Measurements from ENCODE around the gene OSBPL1A. TPM values are rescaled to one million over a fixed set of nuclear protein-coding genes. Genes with fewer than 3 reads are reported as not detected.
"Not testable (repeated sequence)": the region's sequence is repeated elsewhere in the genome, so short reads cannot be mapped to it uniquely, and the experiment has no call there.

The OSBPL1A gene
- total RNA-seq, 2 donors from 2014 or later: 2.0 TPM; not detected in 1

- DNase-seq (ENCODE audit: low spot score) (no peak), ATAC-seq (no peak)
- peaks cover 25 to 26% of the 10 kb centered on the region in 2 donors for H3K27me3 Mint-ChIP-seq
- no peaks in the 10 kb centered on the region for H3K36me3 Mint-ChIP-seq
- no peak overlapping the region for H3K4me3 Mint-ChIP-seq
- no peak overlapping the region for H3K27ac Mint-ChIP-seq
- H3K4me1 Mint-ChIP-seq (ENCODE audit: low read depth in 2 of 2): no peaks in the 10 kb centered on the region
- no peaks in the 10 kb centered on the region for H3K9me3 Mint-ChIP-seq
Measured at GRCh38 chr18:24187049-24187448, 210.6 kb downstream of the OSBPL1A start.

- Mint-ChIP-seq H3K27ac (no peak overlapping the region), H3K27me3 (peaks cover 22 to 23% of the 10 kb centered on the region in 2 donors), H3K4me3 (no peak overlapping the region), H3K9me3 (no peaks in the 10 kb centered on the region), H3K36me3 (no peaks in the 10 kb centered on the region), H3K4me1 (ENCODE audit: low read depth in 2 of 2) (no peaks in the 10 kb centered on the region)
- no peak for DNase-seq (ENCODE audit: low spot score)
- ATAC-seq: no peak
Measured at GRCh38 chr18:24185805-24186204, 211.8 kb downstream of the OSBPL1A start.

DNA sequence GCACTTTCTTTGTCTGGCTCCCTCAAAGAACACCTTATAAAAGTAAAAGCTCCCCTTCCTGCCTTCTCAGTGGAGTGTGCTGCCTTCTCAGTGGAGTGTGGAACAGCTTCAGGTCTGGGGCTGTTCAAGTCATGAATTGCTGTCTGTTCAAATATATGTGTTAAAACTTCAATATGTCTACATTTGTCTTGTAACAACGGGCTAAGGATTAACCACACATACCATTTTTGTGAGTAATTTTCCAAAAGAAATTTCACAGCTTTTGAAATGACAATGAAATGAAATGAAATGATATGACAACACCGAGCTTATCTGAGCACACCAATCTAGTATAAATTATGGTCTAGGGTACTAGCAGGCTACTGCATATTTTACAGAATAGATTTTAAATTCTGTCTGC is 215.8 kb downstream of the OSBPL1A start:
- Mint-ChIP-seq H3K36me3 (no peaks in the 10 kb centered on the region), H3K9me3 (no peaks in the 10 kb centered on the region), H3K4me1 (ENCODE audit: low read depth in 2 of 2) (no peaks in the 10 kb centered on the region), H3K4me3 (no peak overlapping the region), H3K27ac (no peak overlapping the region), H3K27me3 (peaks cover 4 to 17% of the 10 kb centered on the region in 2 donors)
- no peak for ATAC-seq
- DNase-seq (ENCODE audit: low spot score): no peak

DNA sequence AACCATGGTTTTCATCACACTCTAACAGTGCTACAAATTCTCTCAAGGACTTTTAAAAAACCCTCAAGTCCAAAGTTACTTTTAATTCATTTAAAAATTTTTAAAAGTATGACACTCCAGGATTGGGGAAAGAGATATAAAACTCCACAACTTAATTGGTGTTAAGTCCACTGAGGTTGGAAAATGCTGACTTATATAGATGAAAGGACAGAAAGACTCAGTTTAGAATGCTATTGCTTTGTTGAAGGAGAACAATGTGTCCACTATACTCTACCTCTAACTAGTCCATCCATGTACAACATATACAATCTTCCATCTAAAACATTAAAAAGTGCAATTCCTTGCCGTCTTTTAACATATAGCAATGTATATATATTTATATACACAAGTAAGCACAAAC is 217.6 kb downstream of the OSBPL1A start:
- no peaks in the 10 kb centered on the region for H3K36me3 Mint-ChIP-seq

DNA sequence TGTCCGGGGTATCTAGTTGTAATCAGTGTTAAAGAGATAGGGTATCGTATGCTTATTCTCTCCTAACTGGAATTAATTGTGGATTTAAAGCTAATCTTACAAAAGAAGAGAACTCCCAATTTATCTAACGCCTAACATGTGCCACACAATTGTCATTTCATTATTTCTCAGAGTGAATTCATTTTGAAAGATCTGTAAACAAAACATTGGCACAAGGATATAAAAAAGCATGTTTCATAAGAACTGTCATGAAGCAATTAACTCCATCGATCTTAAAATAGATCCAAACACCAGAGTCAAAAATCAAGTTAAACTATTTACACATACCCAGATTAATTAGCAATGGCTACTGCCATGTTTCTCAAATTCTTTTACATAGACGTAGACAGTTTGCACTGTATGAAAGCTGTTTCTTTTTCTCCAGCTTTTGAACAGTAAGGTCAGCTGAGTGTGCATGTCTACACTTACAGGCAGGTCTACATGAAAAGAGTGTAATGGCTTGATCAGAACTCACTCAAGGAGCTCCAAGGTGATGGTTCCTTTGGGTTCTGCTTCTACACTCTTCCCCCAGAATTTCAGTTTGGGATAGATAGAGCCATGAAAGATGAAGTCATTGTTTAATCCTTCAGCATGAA is 220.0 kb downstream of the OSBPL1A start:
- H3K4me3 Mint-ChIP-seq: no peak overlapping the region
- ATAC-seq (no peak), DNase-seq (ENCODE audit: low spot score) (no peak)
- H3K4me1 Mint-ChIP-seq (ENCODE audit: low read depth in 2 of 2): peaks cover 0 to 4% of the 10 kb centered on the region in 2 donors
- H3K36me3 Mint-ChIP-seq: no peaks in the 10 kb centered on the region
- peaks cover 5 to 11% of the 10 kb centered on the region in 2 donors for H3K27me3 Mint-ChIP-seq
- no peaks in the 10 kb centered on the region for H3K9me3 Mint-ChIP-seq
- H3K27ac Mint-ChIP-seq: no peak overlapping the region

More for the DNA sequence above, 217.6 kb downstream of the OSBPL1A start:
- H3K27ac Mint-ChIP-seq: no peak overlapping the region
- H3K27me3 Mint-ChIP-seq: peaks cover 4 to 16% of the 10 kb centered on the region in 2 donors
- DNase-seq (ENCODE audit: low spot score) (no peak), ATAC-seq (no peak)
- no peaks in the 10 kb centered on the region for H3K9me3 Mint-ChIP-seq
- no peaks in the 10 kb centered on the region for H3K4me1 Mint-ChIP-seq (ENCODE audit: low read depth in 2 of 2)
- no peak overlapping the region for H3K4me3 Mint-ChIP-seq

DNA sequence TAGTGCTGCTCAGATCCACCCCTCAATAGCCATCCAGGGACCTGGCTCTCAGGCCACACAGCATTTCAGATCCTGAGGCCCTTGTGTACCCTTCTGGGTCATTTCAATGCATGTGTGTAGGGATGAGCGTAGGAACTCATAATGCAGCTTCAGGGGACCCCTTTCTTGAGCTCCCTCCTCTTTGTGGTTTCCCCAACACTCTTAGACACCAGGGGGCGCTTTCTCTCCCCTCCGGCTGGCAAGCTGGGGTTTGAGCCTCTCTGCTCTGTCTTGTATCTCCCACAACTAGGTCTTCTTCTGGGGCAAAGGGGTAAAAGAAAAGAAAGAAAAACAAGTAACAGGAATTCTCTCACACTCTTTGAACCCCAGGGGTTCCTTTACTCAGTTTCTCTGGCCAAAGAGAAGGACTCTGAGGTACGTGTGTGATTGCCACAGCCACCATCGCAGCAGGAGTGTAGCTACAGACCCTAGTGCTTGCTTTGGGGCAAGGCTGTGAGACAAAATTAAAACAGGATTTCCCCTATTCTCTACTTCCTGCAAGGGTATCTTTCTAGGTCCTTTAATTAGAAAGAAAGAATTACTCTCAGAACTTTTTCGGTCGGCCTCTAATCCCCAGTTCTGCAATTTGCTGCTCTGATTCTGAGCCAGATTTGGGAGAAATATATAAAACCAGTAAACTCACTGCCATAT is 220.8 kb downstream of the OSBPL1A start:
- Mint-ChIP-seq H3K36me3 (no peaks in the 10 kb centered on the region), H3K27me3 (peaks cover 5 to 12% of the 10 kb centered on the region in 2 donors), H3K27ac (no peak overlapping the region), H3K9me3 (no peaks in the 10 kb centered on the region), H3K4me1 (ENCODE audit: low read depth in 2 of 2) (peaks cover 0 to 4% of the 10 kb centered on the region in 2 donors), H3K4me3 (no peak overlapping the region)
- ATAC-seq (no peak), DNase-seq (ENCODE audit: low spot score) (no peak)

DNA sequence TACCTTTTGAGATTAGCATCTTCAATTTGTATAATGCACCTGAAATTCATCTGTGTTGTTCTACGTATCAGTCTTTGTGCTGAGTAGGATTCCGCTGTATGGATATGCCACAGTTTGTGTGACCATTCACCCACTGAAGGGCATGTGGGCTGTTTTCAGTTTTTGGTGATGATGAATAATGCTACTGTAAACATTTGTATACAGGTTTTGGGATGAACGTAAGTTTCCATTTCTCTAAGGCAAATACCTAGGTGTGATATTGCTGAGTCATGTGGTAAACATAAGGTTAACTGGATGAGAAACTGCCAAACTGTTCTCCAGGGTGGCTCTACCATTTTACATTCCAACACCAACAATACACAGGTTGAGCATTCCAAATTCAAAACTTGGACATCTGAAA is 223.6 kb downstream of the OSBPL1A start:
- no peak for DNase-seq (ENCODE audit: low spot score)
- Mint-ChIP-seq H3K36me3 (no peaks in the 10 kb centered on the region), H3K27me3 (peaks cover 8 to 12% of the 10 kb centered on the region in 2 donors), H3K27ac (no peak overlapping the region), H3K4me1 (ENCODE audit: low read depth in 2 of 2) (peaks cover 0 to 4% of the 10 kb centered on the region in 2 donors), H3K4me3 (no peak overlapping the region), H3K9me3 (no peaks in the 10 kb centered on the region)
- peak; percentile 68 to 72 for ATAC-seq

DNA sequence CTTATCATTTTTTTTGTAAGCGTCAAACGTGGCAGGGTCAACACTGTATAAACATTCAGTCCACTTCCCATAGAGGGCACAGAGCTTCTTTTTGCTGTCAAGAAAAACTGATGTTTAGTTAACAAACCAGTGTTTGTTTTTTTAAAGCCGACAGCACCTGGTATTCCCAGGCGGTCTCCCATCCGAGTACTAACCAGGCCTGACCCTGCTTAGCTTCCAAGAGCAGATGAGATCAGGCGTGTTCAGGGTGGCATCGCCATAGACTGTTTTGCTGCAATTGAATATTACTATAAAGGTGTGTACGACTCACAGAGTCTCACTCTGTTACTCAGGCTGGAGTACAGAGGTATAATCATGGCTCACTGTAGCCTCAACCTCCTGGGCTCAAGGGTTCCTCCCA is 227.3 kb downstream of the OSBPL1A start:
- no peak for ATAC-seq
- DNase-seq (ENCODE audit: low spot score): no peak
- no peaks in the 10 kb centered on the region for H3K9me3 Mint-ChIP-seq
- peaks cover 0 to 4% of the 10 kb centered on the region in 2 donors for H3K4me1 Mint-ChIP-seq (ENCODE audit: low read depth in 2 of 2)
- H3K4me3 Mint-ChIP-seq: no peak overlapping the region
- H3K36me3 Mint-ChIP-seq: no peaks in the 10 kb centered on the region
- no peak overlapping the region for H3K27ac Mint-ChIP-seq
- H3K27me3 Mint-ChIP-seq: peaks cover 10 to 13% of the 10 kb centered on the region in 2 donors

GRCh38 chr18:24168496-24168895 is 229.1 kb downstream of the OSBPL1A start:
- DNase-seq (ENCODE audit: low spot score) (no peak), ATAC-seq (no peak)
- Mint-ChIP-seq H3K27me3 (peaks cover 10 to 13% of the 10 kb centered on the region in 2 donors), H3K4me1 (ENCODE audit: low read depth in 2 of 2) (no peaks in the 10 kb centered on the region), H3K4me3 (no peak overlapping the region), H3K27ac (no peak overlapping the region), H3K9me3 (no peaks in the 10 kb centered on the region), H3K36me3 (no peaks in the 10 kb centered on the region)

GRCh38 chr18:24161304-24161703 is 236.3 kb downstream of the OSBPL1A start:
- Mint-ChIP-seq H3K9me3 (no peaks in the 10 kb centered on the region), H3K4me3 (no peak overlapping the region), H3K27ac (no peak overlapping the region), H3K36me3 (no peaks in the 10 kb centered on the region), H3K27me3 (peaks cover 2 to 3% of the 10 kb centered on the region in 2 donors), H3K4me1 (ENCODE audit: low read depth in 2 of 2) (no peaks in the 10 kb centered on the region)
- DNase-seq (ENCODE audit: low spot score): no peak
- ATAC-seq: no peak

GRCh38 chr18:24160086-24160485 is 237.5 kb downstream of the OSBPL1A start:
- no peaks in the 10 kb centered on the region for H3K4me1 Mint-ChIP-seq (ENCODE audit: low read depth in 2 of 2)
- H3K4me3 Mint-ChIP-seq: no peak overlapping the region
- H3K9me3 Mint-ChIP-seq: no peaks in the 10 kb centered on the region
- DNase-seq (ENCODE audit: low spot score) (no peak), ATAC-seq (no peak)
- peaks cover 0 to 3% of the 10 kb centered on the region in 2 donors for H3K27me3 Mint-ChIP-seq
- H3K36me3 Mint-ChIP-seq: no peaks in the 10 kb centered on the region
- H3K27ac Mint-ChIP-seq: no peak overlapping the region

DNA sequence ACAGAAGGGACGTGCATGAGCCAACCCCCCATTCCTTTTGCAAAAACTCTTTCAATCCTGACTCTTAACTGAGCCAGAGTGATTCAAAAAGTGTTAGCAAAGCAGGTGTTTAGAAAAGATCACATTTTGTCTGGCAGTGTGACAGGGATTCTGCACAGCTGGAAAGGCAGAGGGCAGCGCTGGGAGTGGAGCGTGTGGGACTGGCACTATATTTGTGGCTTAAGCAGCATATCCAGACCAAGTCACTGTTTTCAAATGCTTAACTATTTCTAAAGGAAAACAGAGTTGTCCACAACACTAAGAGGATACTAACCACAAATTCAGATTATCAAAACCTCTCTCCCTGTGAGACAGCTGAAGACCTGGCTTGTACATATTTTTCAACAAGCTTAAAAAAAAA is 239.8 kb downstream of the OSBPL1A start:
- H3K36me3 Mint-ChIP-seq: no peaks in the 10 kb centered on the region
- H3K27ac Mint-ChIP-seq: no peak overlapping the region
- no peaks in the 10 kb centered on the region for H3K27me3 Mint-ChIP-seq
- ATAC-seq: no peak
- no peak for DNase-seq (ENCODE audit: low spot score)
- no peak overlapping the region for H3K4me3 Mint-ChIP-seq
- H3K4me1 Mint-ChIP-seq (ENCODE audit: low read depth in 2 of 2): no peaks in the 10 kb centered on the region
- no peaks in the 10 kb centered on the region for H3K9me3 Mint-ChIP-seq

- Mint-ChIP-seq H3K9me3 (no peaks in the 10 kb centered on the region), H3K27me3 (peaks cover 0 to 3% of the 10 kb centered on the region in 2 donors), H3K27ac (no peak overlapping the region), H3K36me3 (no peaks in the 10 kb centered on the region), H3K4me3 (no peak overlapping the region), H3K4me1 (ENCODE audit: low read depth in 2 of 2) (no peaks in the 10 kb centered on the region)
- DNase-seq (ENCODE audit: low spot score) (no peak), ATAC-seq (no peak)
Measured at GRCh38 chr18:24153397-24153796, 244.2 kb downstream of the OSBPL1A start.

DNA sequence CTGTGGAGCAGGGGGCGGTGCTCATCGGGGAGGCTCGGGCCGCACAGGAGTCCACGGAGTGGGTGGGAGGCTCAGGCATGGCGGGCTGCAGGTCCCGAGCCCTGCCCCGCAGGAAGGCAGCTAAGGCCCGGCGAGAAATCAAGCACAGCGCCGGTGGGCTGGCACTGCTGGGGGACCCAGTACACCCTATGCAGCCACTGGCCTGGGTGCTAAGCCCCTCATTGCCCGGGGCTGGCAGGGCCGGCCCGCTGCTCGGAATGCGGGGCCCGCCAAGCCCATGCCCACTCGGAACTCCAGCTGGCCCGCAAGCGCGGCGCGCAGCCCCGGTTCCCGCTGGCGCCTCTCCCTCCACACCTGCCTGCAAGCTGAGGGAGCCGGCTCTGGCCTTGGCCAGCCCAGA is 248.0 kb downstream of the OSBPL1A start:
- H3K27me3 Mint-ChIP-seq: peaks cover 15 to 17% of the 10 kb centered on the region in 2 donors
- H3K4me3 Mint-ChIP-seq; ATAC-seq; H3K27ac Mint-ChIP-seq; H3K4me1 Mint-ChIP-seq (ENCODE audit: low read depth in 2 of 2); H3K9me3 Mint-ChIP-seq; H3K36me3 Mint-ChIP-seq; DNase-seq (ENCODE audit: low spot score): not testable (repeated sequence)
